Left ventricle myocardium inferior (tissue), 1 donor: ENCODE results near the gene AFAP1. TPM values are rescaled to one million over a fixed set of nuclear protein-coding genes. Genes with fewer than 3 reads are reported as not detected.
A peak's percentile ranks its signal among the peaks of the same experiment; 100 is the strongest.

ENCODE experiments used
- DNase-seq: peaks from one replicate; pipeline ENCODE4 v3.0.0-alpha.2; 2020
- H3K27ac ChIP-seq: fragments of 200-600 bp; replicated peaks from 2 replicates; pipeline ENCODE4 v1.8.0; 2021
- H3K27me3 ChIP-seq: fragments of 200-600 bp; 2 replicates; pipeline ENCODE4 v1.8.0; 2021; ENCODE audit warnings: low read depth
- H3K36me3 ChIP-seq: fragments of 200-600 bp; 2 replicates; pipeline ENCODE4 v1.8.0; 2021
- H3K4me1 ChIP-seq: fragments of 200-600 bp; 2 replicates; pipeline ENCODE4 v1.8.0; 2021
- H3K4me3 ChIP-seq: fragments of 200-600 bp; 2 replicates; pipeline ENCODE4 v1.8.0; 2021; ENCODE audit warnings: mild to moderate bottlenecking, moderate library complexity
- H3K9me3 ChIP-seq: fragments of 200-600 bp; replicated peaks from 2 replicates; pipeline ENCODE4 v1.8.0; 2021
- intact Hi-C: fragments of 100-400 bp; cut with micrococcal nuclease; formaldehyde crosslinking; loops from one replicate; pipeline ENCODE4 v1.11.0; 2022
- total RNA-seq: library from RNA; stranded (reverse); fragmentation: NEBNext Ultra II Directional; extraction: Animal tissue kit (Norgen Biotek cat#: 25700); gene quantifications from one replicate; pipeline ENCODE4 v1.2.1, GENCODE V29; 2021
- TF ChIP-seq, protein P1 (sequence below): fragments of 200-600 bp; IDR thresholded peaks from 2 replicates; pipeline ENCODE4 v1.8.0; 2021; ENCODE audit warnings: antibody characterized with exemption, mild to moderate bottlenecking, borderline replicate concordance
- donor health status: DM: no; HTN: yes; CAD: no; lungs with severe emphysema.

Gene AFAP1
- total RNA-seq, 1 donor from 2014 or later: 6.8 TPM

DNA sequence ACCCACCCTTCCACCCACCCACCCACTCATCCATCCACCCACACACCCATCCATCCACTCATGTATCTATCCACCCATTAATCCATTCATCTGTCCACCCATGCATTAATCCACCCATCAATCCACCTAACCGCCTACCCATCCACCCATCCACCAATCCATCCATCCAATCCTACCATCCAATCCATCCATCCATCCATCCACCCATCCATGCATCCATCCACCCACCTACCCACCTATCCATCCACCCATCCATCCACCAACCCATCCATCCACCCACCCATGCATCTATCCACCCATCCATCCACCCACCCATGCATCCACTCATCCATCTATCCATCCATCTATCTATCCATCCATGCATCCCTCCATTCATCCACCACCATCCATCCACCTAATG is 34.8 kb upstream of the AFAP1 start:
- TF ChIP-seq, protein P1, sequence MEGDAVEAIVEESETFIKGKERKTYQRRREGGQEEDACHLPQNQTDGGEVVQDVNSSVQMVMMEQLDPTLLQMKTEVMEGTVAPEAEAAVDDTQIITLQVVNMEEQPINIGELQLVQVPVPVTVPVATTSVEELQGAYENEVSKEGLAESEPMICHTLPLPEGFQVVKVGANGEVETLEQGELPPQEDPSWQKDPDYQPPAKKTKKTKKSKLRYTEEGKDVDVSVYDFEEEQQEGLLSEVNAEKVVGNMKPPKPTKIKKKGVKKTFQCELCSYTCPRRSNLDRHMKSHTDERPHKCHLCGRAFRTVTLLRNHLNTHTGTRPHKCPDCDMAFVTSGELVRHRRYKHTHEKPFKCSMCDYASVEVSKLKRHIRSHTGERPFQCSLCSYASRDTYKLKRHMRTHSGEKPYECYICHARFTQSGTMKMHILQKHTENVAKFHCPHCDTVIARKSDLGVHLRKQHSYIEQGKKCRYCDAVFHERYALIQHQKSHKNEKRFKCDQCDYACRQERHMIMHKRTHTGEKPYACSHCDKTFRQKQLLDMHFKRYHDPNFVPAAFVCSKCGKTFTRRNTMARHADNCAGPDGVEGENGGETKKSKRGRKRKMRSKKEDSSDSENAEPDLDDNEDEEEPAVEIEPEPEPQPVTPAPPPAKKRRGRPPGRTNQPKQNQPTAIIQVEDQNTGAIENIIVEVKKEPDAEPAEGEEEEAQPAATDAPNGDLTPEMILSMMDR: no peak
- intact Hi-C loops: no loop called here
- no peak for DNase-seq
- Histone ChIP-seq H3K4me1 (peaks cover 54% of the 10 kb centered on the region), H3K4me3 (no peak overlapping the region), H3K27me3 (no peaks in the 10 kb centered on the region), H3K27ac (no peak overlapping the region), H3K9me3 (no peaks in the 10 kb centered on the region), H3K36me3 (no peaks in the 10 kb centered on the region)

GRCh38 chr4:7973545-7973981 is 33.9 kb upstream of the AFAP1 start:
- Histone ChIP-seq H3K27me3 (no peaks in the 10 kb centered on the region), H3K4me1 (peaks cover 54% of the 10 kb centered on the region), H3K27ac (no peak overlapping the region), H3K4me3 (no peak overlapping the region), H3K36me3 (no peaks in the 10 kb centered on the region), H3K9me3 (no peaks in the 10 kb centered on the region)
- intact Hi-C loops: no loop called here
- no peak for DNase-seq
- TF ChIP-seq, protein P1: no peak

GRCh38 chr4:7971881-7972500 is 32.3 kb upstream of the AFAP1 start:
- Histone ChIP-seq H3K9me3 (no peaks in the 10 kb centered on the region), H3K4me1 (peaks cover 55% of the 10 kb centered on the region), H3K27ac (no peak overlapping the region), H3K36me3 (no peaks in the 10 kb centered on the region), H3K4me3 (no peak overlapping the region), H3K27me3 (no peaks in the 10 kb centered on the region)
- intact Hi-C loops: no loop called here
- TF ChIP-seq, protein P1: no peak
- DNase-seq: no peak

DNA sequence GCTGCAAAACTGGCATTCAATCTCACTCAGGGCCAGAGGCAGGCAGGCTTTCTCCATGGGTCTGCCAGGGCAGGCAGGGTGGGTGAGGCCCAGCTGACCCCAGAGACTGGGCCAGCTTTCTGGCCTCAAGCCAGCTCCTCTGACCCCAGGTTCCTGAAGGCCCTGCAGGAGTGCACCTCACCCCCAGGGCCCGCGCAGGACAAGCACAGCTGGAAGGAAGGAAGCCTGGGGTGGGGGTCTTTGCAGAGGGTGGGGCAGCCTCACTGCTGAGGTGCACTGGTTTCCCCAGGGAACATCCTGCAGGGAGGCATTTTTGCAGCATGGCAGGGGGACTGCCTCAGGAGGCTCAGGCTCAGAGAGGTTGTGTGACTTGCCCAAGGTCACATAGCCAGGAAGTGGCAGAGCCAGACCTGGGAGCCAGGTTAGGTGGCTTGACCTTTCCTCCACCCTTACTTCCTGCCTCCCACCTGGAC is 31.5 kb upstream of the AFAP1 start:
- DNase-seq: no peak
- TF ChIP-seq, protein P1: no peak
- Histone ChIP-seq H3K4me1 (peaks cover 55% of the 10 kb centered on the region), H3K27ac (no peak overlapping the region), H3K27me3 (no peaks in the 10 kb centered on the region), H3K9me3 (no peaks in the 10 kb centered on the region), H3K4me3 (peak overlapping the region; percentile 6), H3K36me3 (no peaks in the 10 kb centered on the region)
- intact Hi-C loops: no loop called here

GRCh38 chr4:7970361-7970946 is 30.8 kb upstream of the AFAP1 start:
- Histone ChIP-seq H3K27ac (peak overlapping the region; percentile 56), H3K4me3 (peak overlapping the region; percentile 6), H3K36me3 (no peaks in the 10 kb centered on the region), H3K4me1 (peaks cover 59% of the 10 kb centered on the region), H3K27me3 (no peaks in the 10 kb centered on the region), H3K9me3 (no peaks in the 10 kb centered on the region)
- no peak for DNase-seq
- intact Hi-C loops: no loop called here
- TF ChIP-seq, protein P1: no peak
